Peyer's patch (tissue), 4 donors: Measurements from ENCODE around the gene HSBP1L1.

Source experiments
- CTCF ChIP-seq, 6 experiments: fragments of 450-650 bp in 4 of 6; fragments of 200-600 bp in 2 of 6; sonication (generic) in 1 of 6; IDR thresholded peaks; one replicate each; pipeline ENCODE4 v1.5.1; 2017 to 2019; ENCODE audit warnings: antibody characterized with exemption in 6 of 6, mild to moderate bottlenecking in 3 of 6, moderate library complexity in 1 of 6
- POLR2A ChIP-seq, 2 donors: fragments of 450-650 bp; IDR thresholded peaks; one replicate each; pipeline ENCODE4 v1.5.1; 2017; ENCODE audit warnings: antibody characterized with exemption in 2 of 2, mild to moderate bottlenecking in 2 of 2, moderate library complexity in 2 of 2

DNA sequence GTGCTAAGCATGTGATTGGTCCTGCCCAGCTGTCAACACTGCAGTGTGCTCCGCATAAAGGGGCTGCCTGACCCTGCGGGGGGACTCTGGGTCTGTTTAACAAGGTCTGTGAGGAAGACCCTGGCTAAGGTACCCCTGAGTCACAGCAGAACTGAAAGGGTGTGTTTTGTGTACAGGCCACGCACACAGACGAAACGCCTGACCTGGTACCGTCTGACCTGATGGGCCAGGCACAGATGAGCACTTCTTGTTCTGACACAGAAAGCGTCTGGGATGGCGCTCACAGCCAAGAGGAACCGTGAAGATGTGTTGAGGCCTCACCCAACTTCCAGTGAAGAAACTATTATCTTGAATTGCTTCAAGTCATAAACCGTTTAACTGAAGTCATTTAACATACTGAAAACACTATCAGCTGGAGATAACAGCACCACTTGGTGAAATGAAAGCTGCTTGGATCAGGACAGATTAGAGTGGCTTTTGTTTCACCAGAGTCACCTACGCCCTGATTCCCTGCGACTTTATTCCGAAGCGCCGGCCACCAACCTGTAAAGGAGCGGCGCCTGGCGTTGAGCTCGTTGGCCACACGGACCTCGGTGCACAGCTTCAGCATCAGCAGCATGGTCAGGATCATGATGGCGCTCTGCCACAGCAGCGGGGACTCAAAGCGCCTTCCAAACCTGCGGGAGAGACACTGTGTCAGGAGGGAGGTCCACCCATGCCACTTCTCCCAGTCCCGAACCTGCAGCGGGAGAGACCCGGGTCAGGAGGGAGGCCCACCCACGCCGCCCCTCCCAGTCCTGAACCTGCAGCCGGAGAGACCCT lies 21.4 kb upstream of the HSBP1L1 start:
- TF ChIP-seq POLR2A (IDR thresholded peaks at IDR 0.05) (no peak), CTCF (IDR thresholded peaks at IDR 0.05) (no peak)
